Stimulated activated CD4-positive, alpha-beta T cell treated with anti-CD3 and anti-CD28 coated beads, Interleukin-4, amount 100 ng/mL, for 48 hours (primary cell): ENCODE data around the gene VAPA.
"Not testable (repeated sequence)": the region's sequence is repeated elsewhere in the genome, so short reads cannot be mapped to it uniquely, and the experiment has no call there.

Experiments used
- DNase-seq, 2 donors: peaks; one replicate each; pipeline ENCODE4 v3.0.0-alpha.2; 2020; ENCODE audit warnings: low read depth in 2 of 2

Gene VAPA

GRCh38 chr18:9886005-9886348 is 27.8 kb upstream of the VAPA start:
- DNase-seq, result no peak

- no peak for DNase-seq
These were observed 25.8 kb upstream of the VAPA start for GRCh38 chr18:9887992-9888391.

GRCh38 chr18:9890196-9890595 is 23.6 kb upstream of the VAPA start:
- DNase-seq, result no peak

- no peak for DNase-seq
These were observed 22.9 kb upstream of the VAPA start for GRCh38 chr18:9890957-9891356.

- not testable (repeated sequence) for DNase-seq
These were observed 22.3 kb upstream of the VAPA start for GRCh38 chr18:9891515-9891914.

GRCh38 chr18:9894454-9895068 is 19.3 kb upstream of the VAPA start:
- DNase-seq, result no peak

- DNase-seq, result no peak
These were observed 16.7 kb upstream of the VAPA start for GRCh38 chr18:9897129-9897528.

GRCh38 chr18:9897787-9898291 is 16.0 kb upstream of the VAPA start:
- DNase-seq, result not testable (repeated sequence)

- DNase-seq, result no peak
These were observed 14.8 kb upstream of the VAPA start for GRCh38 chr18:9898792-9899549.

- not testable (repeated sequence) for DNase-seq
These were observed 14.3 kb upstream of the VAPA start for GRCh38 chr18:9899550-9899930.

GRCh38 chr18:9900699-9901098 is 13.1 kb upstream of the VAPA start:
- DNase-seq, result no peak

- no peak for DNase-seq
These were observed 12.4 kb upstream of the VAPA start for GRCh38 chr18:9901377-9901776.

GRCh38 chr18:9902264-9902663 is 11.6 kb upstream of the VAPA start:
- DNase-seq, result not testable (repeated sequence)

GRCh38 chr18:9902832-9903231 is 11.0 kb upstream of the VAPA start:
- no peak for DNase-seq

- DNase-seq, result no peak
These were observed 8.4 kb upstream of the VAPA start for GRCh38 chr18:9905401-9905922.

- no peak for DNase-seq
These were observed 7.3 kb upstream of the VAPA start for GRCh38 chr18:9906481-9906880.

GRCh38 chr18:9907867-9908266 is 5.9 kb upstream of the VAPA start:
- no peak for DNase-seq

- DNase-seq, result no peak
These were observed 3.7 kb upstream of the VAPA start for GRCh38 chr18:9910071-9910470.

GRCh38 chr18:9910661-9911060 is 3.2 kb upstream of the VAPA start:
- no peak for DNase-seq

- DNase-seq, result no peak
These were observed 2.6 kb upstream of the VAPA start for GRCh38 chr18:9911226-9911625.

- not testable (repeated sequence) for DNase-seq
These were observed 1.5 kb upstream of the VAPA start for GRCh38 chr18:9912285-9912684.

GRCh38 chr18:9913151-9913525 is 678 bp upstream of the VAPA start:
- DNase-seq, result no peak

GRCh38 chr18:9914334-9914583 is 443 bp downstream of the VAPA start:
- no peak for DNase-seq
